Breast epithelium (tissue), 4 donors: ENCODE data around the gene METTL23. TPM values are rescaled to one million over a fixed set of nuclear protein-coding genes. Genes with fewer than 3 reads are reported as not detected.
"Not testable (repeated sequence)": the region's sequence is repeated elsewhere in the genome, so short reads cannot be mapped to it uniquely, and the experiment has no call there.

ENCODE experiments used
- DNase-seq, 2 donors: peaks; one replicate each; pipeline ENCODE4 v3.0.0-alpha.2; 2019; ENCODE audit warnings: low spot score in 2 of 2
- H3K27ac ChIP-seq, 2 donors: fragments of 200-600 bp; sonication (generic) in 1 of 2; one replicate each; pipeline ENCODE4 v1.5.1; 2016 to 2019; ENCODE audit warnings: mild to moderate bottlenecking in 1 of 2
- H3K27me3 ChIP-seq, 2 donors: fragments of 200-600 bp; sonication (generic) in 1 of 2; one replicate each; pipeline versions ENCODE4 v1.5.1 to v1.6.0; 2017 to 2019; ENCODE audit warnings: control low read depth in 1 of 2, mild to moderate bottlenecking in 1 of 2
- H3K36me3 ChIP-seq: fragments of 200-600 bp; one replicate; pipeline ENCODE4 v1.5.1; 2019
- H3K4me1 ChIP-seq, 2 donors: fragments of 200-600 bp; sonication (generic); one replicate each; pipeline ENCODE4 v1.5.1; 2016 to 2019; ENCODE audit warnings: control low read depth in 1 of 2
- H3K4me3 ChIP-seq, 3 donors: fragments of 200-600 bp; sonication (generic); 1 replicate in 2 of 3; 2 replicates in 1 of 3; pipeline ENCODE4 v1.5.1; 2016 to 2019; ENCODE audit warnings: mild to moderate bottlenecking in 3 of 3, moderate library complexity in 2 of 3
- H3K9me3 ChIP-seq, 2 donors: fragments of 200-600 bp; sonication (generic) in 1 of 2; one replicate each; pipeline ENCODE4 v1.5.1; 2016 to 2019; ENCODE audit warnings: control low read depth in 1 of 2
- POLR2A ChIP-seq: fragments of 450-650 bp; IDR thresholded peaks from one replicate; pipeline ENCODE4 v1.6.1; 2016; ENCODE audit warnings: antibody characterized with exemption, mild to moderate bottlenecking, moderate library complexity
- POLR2AphosphoS5 ChIP-seq, 3 donors: sonication (generic); formaldehyde crosslinking; IDR thresholded peaks; one replicate each; pipeline ENCODE4 v1.6.1; 2017; ENCODE audit warnings: antibody characterized with exemption in 3 of 3
- intact Hi-C: fragments of 100-400 bp; cut with DNase I; formaldehyde crosslinking; loops from one replicate; pipeline ENCODE4 v1.15.1; 2023; ENCODE audit warnings: low total_unique reads
- total RNA-seq, 3 donors: library from RNA; depleted of rRNA; stranded (reverse); fragments of >200 nt; gene quantifications; one replicate each; pipeline ENCODE4 v1.1.0, GENCODE V29; 2016
- TF ChIP-seq, protein P1 (sequence below), 3 donors: fragments of 450-650 bp; IDR thresholded peaks; one replicate each; pipeline ENCODE4 v1.5.1; 2016 to 2017; ENCODE audit warnings: antibody characterized with exemption in 3 of 3, mild to moderate bottlenecking in 3 of 3, moderate library complexity in 3 of 3

The METTL23 gene
- total RNA-seq, 3 donors from 2014 or later = 25.6 to 47.7 (median 28.5) TPM

- intact Hi-C loops = no loop called here
- DNase-seq = no peak
- Histone ChIP-seq H3K9me3 (no peaks in the 10 kb centered on the region), H3K36me3 (no peaks in the 10 kb centered on the region), H3K27me3 (no peaks in the 10 kb centered on the region), H3K4me1 (no peaks in the 10 kb centered on the region), H3K4me3 (no peak overlapping the region), H3K27ac (no peak overlapping the region)
- TF ChIP-seq, protein P1, sequence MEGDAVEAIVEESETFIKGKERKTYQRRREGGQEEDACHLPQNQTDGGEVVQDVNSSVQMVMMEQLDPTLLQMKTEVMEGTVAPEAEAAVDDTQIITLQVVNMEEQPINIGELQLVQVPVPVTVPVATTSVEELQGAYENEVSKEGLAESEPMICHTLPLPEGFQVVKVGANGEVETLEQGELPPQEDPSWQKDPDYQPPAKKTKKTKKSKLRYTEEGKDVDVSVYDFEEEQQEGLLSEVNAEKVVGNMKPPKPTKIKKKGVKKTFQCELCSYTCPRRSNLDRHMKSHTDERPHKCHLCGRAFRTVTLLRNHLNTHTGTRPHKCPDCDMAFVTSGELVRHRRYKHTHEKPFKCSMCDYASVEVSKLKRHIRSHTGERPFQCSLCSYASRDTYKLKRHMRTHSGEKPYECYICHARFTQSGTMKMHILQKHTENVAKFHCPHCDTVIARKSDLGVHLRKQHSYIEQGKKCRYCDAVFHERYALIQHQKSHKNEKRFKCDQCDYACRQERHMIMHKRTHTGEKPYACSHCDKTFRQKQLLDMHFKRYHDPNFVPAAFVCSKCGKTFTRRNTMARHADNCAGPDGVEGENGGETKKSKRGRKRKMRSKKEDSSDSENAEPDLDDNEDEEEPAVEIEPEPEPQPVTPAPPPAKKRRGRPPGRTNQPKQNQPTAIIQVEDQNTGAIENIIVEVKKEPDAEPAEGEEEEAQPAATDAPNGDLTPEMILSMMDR (IDR thresholded peaks at IDR 0.05) = no peak
- TF ChIP-seq POLR2AphosphoS5 (IDR thresholded peaks at IDR 0.05) (no peak), POLR2A (no peak)
Measured at GRCh38 chr17:76704805-76705204, 21.8 kb upstream of the METTL23 start.

DNA sequence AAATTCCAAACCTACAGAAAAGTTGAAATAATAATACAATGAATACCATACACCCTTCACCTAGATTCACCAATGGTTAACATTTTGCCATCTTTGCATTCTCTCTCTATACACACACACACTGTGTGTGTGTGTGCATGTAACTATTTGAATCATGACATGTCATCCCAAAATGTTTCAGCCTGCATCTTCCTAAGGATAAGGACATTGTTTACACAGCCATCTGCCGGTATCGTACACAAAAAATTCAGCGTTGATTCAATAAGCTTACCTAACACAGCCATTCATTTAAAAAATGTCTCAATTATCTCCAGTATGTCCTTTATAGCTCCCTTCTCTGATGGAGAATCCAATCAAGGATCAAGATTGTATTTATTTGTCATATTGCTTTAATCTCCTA, 19.8 kb upstream of the METTL23 start:
- peak overlapping the region in 1 of 2 donors; percentile 25 for H3K27ac ChIP-seq
- H3K4me1 ChIP-seq = no peaks in the 10 kb centered on the region

GRCh38 chr17:76707985-76708807, 18.4 kb upstream of the METTL23 start:
- intact Hi-C loops = no loop called here
- peak overlapping the region; percentile 83 to 94 for H3K27ac ChIP-seq
- no peaks in the 10 kb centered on the region for H3K36me3 ChIP-seq
- peak overlapping the region; percentile 75 to 86 (median 77) for H3K4me3 ChIP-seq
- no peaks in the 10 kb centered on the region for H3K27me3 ChIP-seq
- H3K9me3 ChIP-seq = no peaks in the 10 kb centered on the region
- DNase-seq = no peak
- no peaks in the 10 kb centered on the region for H3K4me1 ChIP-seq
- TF ChIP-seq POLR2AphosphoS5 (IDR thresholded peaks at IDR 0.05) (no peak), POLR2A (no peak)
- TF ChIP-seq, protein P1 (IDR thresholded peaks at IDR 0.05) = no peak

More for the DNA sequence above, 19.8 kb upstream of the METTL23 start:
- TF ChIP-seq POLR2AphosphoS5 (IDR thresholded peaks at IDR 0.05) (no peak), POLR2A (no peak)
- Histone ChIP-seq H3K9me3 (no peaks in the 10 kb centered on the region), H3K27me3 (no peaks in the 10 kb centered on the region), H3K36me3 (no peaks in the 10 kb centered on the region), H3K4me3 (no peak overlapping the region)
- DNase-seq = no peak
- intact Hi-C loops = no loop called here

- H3K27me3 ChIP-seq = no peaks in the 10 kb centered on the region
- peak overlapping the region; percentile 83 to 94 for H3K27ac ChIP-seq
- no peaks in the 10 kb centered on the region for H3K9me3 ChIP-seq
- peak overlapping the region; percentile 75 to 86 (median 77) for H3K4me3 ChIP-seq
- intact Hi-C loops = no loop called here
- no peaks in the 10 kb centered on the region for H3K36me3 ChIP-seq
- no peaks in the 10 kb centered on the region for H3K4me1 ChIP-seq
- DNase-seq = peak in 1 of 2 donors; percentile 63
- TF ChIP-seq POLR2A (no peak), POLR2AphosphoS5 (IDR thresholded peaks at IDR 0.05) (peak; percentile 33 to 67 (median 48))
- TF ChIP-seq, protein P1 (IDR thresholded peaks at IDR 0.05) = no peak
Measured at GRCh38 chr17:76709077-76709950, 17.3 kb upstream of the METTL23 start.

DNA sequence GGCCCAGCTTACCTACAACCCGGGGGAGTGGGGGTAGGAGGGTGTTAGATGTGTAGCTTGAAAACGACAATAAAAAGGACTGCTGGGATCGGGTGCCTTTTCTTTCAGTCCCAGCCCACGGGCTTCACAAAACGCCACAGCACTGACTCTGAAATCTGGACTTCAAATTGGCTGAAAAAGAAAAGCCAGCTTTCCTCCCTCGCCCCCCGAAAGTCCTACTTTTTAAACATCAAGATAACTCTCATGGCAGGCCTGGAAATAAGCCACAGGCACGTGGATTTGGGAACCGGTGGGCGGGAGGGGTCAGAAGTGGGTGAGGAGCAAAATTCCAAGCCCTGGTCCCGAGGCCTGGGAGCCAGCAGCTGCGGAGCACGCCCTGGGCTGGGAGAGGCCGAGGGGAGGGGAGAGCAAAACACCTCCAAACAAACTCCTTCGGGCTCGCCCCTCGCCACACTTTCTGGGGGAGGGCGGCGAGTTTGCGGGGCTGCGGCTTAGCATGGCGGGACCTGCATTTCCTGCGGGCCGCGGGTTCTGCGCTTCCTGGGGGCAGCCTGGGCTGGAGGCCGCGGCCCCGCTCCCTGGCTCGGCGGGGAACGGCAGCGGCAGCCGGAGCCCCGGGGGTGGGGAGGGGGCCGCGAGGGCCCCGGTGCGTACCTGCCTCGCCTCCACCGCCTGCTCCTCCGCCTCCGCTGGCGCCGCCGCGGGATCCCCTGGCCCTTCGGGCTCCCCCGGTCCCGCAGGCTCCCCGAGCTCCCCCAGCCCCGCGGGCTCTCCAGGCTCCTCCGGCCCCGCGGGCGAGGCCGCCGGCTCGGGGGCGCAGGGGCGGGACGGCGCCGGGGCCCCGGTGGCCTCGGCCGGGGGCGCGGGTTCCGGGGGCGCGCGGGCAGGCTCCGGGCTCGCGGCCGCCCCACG, 16.4 kb upstream of the METTL23 start:
- intact Hi-C loops, H3K36me3 ChIP-seq, H3K4me1 ChIP-seq, DNase-seq, H3K9me3 ChIP-seq, H3K27me3 ChIP-seq: not testable (repeated sequence)
- H3K27ac ChIP-seq = peak overlapping the region; percentile 83 to 94
- peak overlapping the region; percentile 75 to 86 (median 77) for H3K4me3 ChIP-seq
- TF ChIP-seq POLR2AphosphoS5 (IDR thresholded peaks at IDR 0.05) = peak in 1 of 3 donors; percentile 25
